Measurements from ENCODE around the gene HK1.

DNA sequence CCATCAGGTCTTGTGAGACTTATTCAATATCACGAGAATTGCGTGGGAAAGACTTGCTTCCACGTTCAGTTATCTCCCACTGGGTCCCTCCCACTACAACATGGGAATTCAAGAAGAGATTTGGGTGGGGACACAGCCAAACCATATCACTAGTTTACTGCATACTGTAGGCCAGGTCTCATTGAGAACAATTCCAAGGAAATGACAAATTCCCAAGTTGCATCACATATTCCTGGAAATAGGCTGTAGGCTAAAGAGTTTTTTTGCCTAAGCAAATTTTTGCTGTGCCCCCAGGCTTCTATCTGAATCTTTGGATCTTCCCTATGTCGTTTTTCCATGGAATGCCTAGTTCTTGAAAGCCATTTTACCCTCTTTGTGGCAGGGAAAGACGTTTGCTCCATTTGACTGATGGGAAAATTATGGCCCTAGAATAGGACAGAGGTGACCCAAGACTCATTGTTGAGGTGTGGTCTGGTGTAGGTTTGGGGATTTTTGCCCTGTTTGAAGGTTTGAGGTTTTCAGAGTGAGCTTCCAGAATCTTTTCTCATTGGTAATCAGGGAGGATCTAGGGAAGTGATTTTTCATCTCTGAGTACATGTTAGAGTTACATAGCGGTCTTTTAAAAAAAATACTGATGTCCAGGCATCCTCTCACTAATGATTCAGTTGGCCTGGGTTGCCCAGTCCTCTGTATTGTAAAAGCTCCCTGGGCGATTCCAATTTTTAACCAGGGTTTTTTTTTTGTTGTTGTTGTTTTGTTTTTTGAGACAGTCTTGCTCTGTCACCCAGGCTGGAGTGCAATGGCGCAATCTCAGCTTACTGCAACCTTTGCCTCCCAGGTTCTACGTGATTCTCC, 94.1 kb downstream of the HK1 start:
- TF ChIP-seq EZH2phosphoT487 (IDR thresholded peaks at IDR 0.05; ENCODE audit: low read depth, severe bottlenecking, unreplicated experiment) (no peak), EZH2 (IDR thresholded peaks at IDR 0.05; ENCODE audit: borderline replicate concordance) (no peak)
- TF ChIP-seq, protein P1, sequence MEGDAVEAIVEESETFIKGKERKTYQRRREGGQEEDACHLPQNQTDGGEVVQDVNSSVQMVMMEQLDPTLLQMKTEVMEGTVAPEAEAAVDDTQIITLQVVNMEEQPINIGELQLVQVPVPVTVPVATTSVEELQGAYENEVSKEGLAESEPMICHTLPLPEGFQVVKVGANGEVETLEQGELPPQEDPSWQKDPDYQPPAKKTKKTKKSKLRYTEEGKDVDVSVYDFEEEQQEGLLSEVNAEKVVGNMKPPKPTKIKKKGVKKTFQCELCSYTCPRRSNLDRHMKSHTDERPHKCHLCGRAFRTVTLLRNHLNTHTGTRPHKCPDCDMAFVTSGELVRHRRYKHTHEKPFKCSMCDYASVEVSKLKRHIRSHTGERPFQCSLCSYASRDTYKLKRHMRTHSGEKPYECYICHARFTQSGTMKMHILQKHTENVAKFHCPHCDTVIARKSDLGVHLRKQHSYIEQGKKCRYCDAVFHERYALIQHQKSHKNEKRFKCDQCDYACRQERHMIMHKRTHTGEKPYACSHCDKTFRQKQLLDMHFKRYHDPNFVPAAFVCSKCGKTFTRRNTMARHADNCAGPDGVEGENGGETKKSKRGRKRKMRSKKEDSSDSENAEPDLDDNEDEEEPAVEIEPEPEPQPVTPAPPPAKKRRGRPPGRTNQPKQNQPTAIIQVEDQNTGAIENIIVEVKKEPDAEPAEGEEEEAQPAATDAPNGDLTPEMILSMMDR (IDR thresholded peaks at IDR 0.05; ENCODE audit: poor library complexity) = no peak

Data from hepatocyte (in vitro differentiated cells).